Lower leg skin (tissue), 3 donors: ENCODE data around the gene CDH23.

Experiments used
- POLR2A ChIP-seq, 2 donors: fragments of 450-650 bp; IDR thresholded peaks; one replicate each; pipeline ENCODE4 v1.6.1; 2016 to 2017; ENCODE audit warnings: antibody characterized with exemption in 2 of 2, mild to moderate bottlenecking in 1 of 2, moderate library complexity in 1 of 2
- TF ChIP-seq, protein P1 (sequence below), 3 donors: fragments of 450-650 bp; IDR thresholded peaks; one replicate each; pipeline ENCODE4 v1.5.1; 2016; ENCODE audit warnings: antibody characterized with exemption in 3 of 3, mild to moderate bottlenecking in 3 of 3, moderate library complexity in 2 of 3

GRCh38 chr10:71358277-71358676 lies 38.4 kb upstream of the CDH23 start:
- TF ChIP-seq, protein P1, sequence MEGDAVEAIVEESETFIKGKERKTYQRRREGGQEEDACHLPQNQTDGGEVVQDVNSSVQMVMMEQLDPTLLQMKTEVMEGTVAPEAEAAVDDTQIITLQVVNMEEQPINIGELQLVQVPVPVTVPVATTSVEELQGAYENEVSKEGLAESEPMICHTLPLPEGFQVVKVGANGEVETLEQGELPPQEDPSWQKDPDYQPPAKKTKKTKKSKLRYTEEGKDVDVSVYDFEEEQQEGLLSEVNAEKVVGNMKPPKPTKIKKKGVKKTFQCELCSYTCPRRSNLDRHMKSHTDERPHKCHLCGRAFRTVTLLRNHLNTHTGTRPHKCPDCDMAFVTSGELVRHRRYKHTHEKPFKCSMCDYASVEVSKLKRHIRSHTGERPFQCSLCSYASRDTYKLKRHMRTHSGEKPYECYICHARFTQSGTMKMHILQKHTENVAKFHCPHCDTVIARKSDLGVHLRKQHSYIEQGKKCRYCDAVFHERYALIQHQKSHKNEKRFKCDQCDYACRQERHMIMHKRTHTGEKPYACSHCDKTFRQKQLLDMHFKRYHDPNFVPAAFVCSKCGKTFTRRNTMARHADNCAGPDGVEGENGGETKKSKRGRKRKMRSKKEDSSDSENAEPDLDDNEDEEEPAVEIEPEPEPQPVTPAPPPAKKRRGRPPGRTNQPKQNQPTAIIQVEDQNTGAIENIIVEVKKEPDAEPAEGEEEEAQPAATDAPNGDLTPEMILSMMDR (IDR thresholded peaks at IDR 0.05): no peak
- TF ChIP-seq POLR2A (IDR thresholded peaks at IDR 0.05): no peak
